IPS-15b (cell line): ENCODE measurements around the gene NANP.
"Not testable (repeated sequence)": the region's sequence is repeated elsewhere in the genome, so short reads cannot be mapped to it uniquely, and the experiment has no call there.

Source experiments
- H3K27me3 ChIP-seq: one replicate; pipeline ENCODE4 v1.6.1; 2013; ENCODE audit warnings: low read length; ENCODE audit not compliant: control insufficient read depth, insufficient read depth
- H3K36me3 ChIP-seq: one replicate; pipeline ENCODE4 v1.6.1; 2013; ENCODE audit warnings: low read length; ENCODE audit not compliant: control insufficient read depth, insufficient read depth
- H3K4me1 ChIP-seq: one replicate; pipeline ENCODE4 v1.6.1; 2013; ENCODE audit warnings: mild to moderate bottlenecking, low read length; ENCODE audit not compliant: control insufficient read depth, insufficient read depth
- H3K4me3 ChIP-seq: one replicate; pipeline ENCODE4 v1.5.1; 2013; ENCODE audit warnings: low read depth, low read length
- H3K9ac ChIP-seq: one replicate; pipeline ENCODE4 v1.6.1; 2013; ENCODE audit warnings: low read depth, mild to moderate bottlenecking, low read length
- H3K9me3 ChIP-seq: one replicate; pipeline ENCODE4 v1.6.1; 2013; ENCODE audit warnings: mild to moderate bottlenecking, low read length; ENCODE audit not compliant: control insufficient read depth, insufficient read depth

Gene NANP

DNA sequence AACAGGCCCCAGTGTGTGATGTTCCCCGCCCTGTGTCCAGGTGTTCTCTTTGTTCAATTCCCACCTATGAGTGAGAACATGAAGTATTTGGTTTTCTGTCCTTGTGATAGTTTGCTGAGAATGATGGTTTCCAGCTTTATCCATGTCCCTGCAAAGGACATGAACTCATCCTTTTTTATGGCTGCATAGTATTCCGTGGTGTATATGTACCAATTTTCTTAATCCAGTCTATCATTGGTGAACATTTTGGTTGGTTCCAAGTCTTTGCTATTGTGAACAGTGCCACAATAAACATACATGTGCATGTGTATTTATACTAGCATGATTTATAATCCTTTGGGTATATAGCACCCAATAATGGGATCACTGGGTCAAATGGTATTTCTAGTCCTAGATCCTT, 6.8 kb upstream of the NANP start:
- H3K4me3 ChIP-seq, H3K4me1 ChIP-seq, H3K27me3 ChIP-seq, H3K9me3 ChIP-seq, H3K36me3 ChIP-seq, H3K9ac ChIP-seq: not testable (repeated sequence)

DNA sequence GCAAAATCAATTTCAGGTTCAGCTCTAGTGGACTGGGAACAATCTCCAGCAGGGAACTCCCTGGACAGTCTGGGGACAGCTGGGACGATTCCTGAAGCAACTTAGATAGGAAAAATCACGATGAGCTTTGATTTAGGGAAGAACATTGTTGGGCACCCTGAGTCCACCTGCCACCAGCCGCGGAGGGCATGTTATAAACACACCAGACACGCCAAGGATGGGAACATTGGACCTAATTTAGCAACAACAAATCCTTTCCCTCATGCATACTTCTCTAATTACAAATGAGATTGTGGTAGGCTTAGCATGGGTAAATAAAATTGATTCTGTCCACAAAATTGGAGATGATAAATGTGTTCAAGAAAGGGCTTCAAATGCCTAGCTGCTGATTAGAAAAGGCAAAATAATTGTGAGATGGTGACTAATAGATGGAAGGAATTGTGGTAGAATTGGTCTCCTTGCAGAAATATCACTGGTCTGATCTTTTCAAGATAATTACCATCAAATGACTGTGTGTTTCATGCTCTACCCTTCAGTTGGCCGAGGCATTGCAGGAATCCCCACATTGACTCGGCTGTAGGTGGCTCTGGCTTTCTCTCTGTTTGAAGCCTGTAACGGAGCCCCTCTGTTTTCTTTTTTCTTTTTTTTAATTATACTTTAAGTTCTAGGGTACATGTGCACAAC, 6.1 kb upstream of the NANP start:
- Histone ChIP-seq H3K9ac (no peak overlapping the region), H3K36me3 (no peaks in the 10 kb centered on the region), H3K4me3 (no peak overlapping the region), H3K27me3 (no peaks in the 10 kb centered on the region), H3K4me1 (peaks cover 10% of the 10 kb centered on the region), H3K9me3 (no peaks in the 10 kb centered on the region)

DNA sequence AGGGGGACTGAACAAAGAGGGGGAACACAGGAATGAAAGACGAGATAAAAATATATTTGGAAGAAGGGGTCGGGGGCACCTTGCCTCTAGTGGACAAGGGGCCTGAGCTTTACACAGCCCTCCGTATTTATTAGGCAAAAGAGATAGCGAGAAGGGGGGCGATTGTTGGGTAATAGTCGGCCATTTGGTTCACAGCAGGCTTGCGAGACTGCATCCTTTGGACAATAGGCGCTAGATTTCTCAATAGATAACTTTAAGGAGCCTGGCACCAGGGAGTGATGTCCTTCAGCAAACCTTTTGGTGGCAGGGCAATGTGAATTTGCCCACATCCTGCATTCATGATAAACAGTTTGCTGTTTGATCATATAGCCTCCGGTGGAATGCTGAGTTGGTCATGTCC, 3.0 kb upstream of the NANP start:
- H3K36me3 ChIP-seq: no peaks in the 10 kb centered on the region
- no peaks in the 10 kb centered on the region for H3K9me3 ChIP-seq
- H3K9ac ChIP-seq: no peak overlapping the region
- H3K4me3 ChIP-seq: no peak overlapping the region
- peaks cover 22% of the 10 kb centered on the region for H3K4me1 ChIP-seq
- H3K27me3 ChIP-seq: peaks cover 14% of the 10 kb centered on the region

DNA sequence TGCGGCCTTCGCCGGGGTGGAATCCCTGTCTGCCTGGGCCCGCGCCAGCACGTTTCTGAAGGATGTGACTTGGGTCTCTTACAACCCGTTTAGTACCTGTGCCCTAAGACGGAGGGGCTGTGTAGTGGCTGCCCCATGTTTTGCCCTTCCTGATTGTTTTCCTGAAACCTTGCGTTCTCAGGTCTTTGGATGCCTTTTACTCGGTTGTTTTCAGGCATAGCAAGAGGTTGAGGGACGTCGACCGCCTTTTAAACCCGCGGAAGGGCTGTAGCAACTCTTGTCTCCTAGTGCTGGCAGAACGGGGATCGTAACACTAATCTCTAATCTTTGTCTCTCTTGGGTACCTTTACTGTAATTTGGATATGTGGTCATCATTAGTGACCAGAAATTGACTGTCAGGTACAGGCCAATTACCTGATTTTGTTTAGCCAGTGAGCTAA, 706 bp upstream of the NANP start:
- H3K4me3 ChIP-seq: peak overlapping the region; percentile 84
- H3K36me3 ChIP-seq: no peaks in the 10 kb centered on the region
- peaks cover 22% of the 10 kb centered on the region for H3K4me1 ChIP-seq
- H3K27me3 ChIP-seq: peaks cover 14% of the 10 kb centered on the region
- H3K9me3 ChIP-seq: no peaks in the 10 kb centered on the region
- peak overlapping the region; percentile 66 for H3K9ac ChIP-seq

DNA sequence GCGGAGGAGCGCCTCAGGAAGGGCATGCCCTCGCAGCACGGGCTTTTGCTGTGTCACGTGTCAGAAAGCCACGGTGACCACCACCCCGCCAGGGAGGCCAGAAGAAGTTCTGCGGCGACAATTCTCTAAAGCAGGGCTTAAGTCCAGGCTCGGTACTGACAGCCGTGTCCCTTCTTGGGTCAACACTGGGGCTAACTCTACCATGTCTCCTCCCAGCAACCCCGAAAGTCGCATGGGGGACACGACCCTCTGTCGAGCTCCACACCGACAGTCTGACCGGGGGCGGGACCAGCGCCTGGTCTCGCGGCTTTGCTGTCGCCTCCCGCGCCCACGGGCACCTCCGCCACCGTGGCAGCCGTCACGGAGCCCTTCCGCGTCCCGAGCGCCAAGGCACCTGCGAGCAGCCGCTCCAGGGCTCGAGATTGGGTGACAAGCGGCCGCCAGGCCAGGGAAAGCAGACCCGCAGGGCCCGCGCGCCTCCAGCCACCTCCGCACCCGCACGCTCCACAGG, 534 bp downstream of the NANP start:
- H3K9me3 ChIP-seq: no peaks in the 10 kb centered on the region
- H3K36me3 ChIP-seq: no peaks in the 10 kb centered on the region
- H3K9ac ChIP-seq: peak overlapping the region; percentile 26
- H3K4me3 ChIP-seq: peak overlapping the region; percentile 84
- H3K27me3 ChIP-seq: peaks cover 14% of the 10 kb centered on the region
- peaks cover 25% of the 10 kb centered on the region for H3K4me1 ChIP-seq

DNA sequence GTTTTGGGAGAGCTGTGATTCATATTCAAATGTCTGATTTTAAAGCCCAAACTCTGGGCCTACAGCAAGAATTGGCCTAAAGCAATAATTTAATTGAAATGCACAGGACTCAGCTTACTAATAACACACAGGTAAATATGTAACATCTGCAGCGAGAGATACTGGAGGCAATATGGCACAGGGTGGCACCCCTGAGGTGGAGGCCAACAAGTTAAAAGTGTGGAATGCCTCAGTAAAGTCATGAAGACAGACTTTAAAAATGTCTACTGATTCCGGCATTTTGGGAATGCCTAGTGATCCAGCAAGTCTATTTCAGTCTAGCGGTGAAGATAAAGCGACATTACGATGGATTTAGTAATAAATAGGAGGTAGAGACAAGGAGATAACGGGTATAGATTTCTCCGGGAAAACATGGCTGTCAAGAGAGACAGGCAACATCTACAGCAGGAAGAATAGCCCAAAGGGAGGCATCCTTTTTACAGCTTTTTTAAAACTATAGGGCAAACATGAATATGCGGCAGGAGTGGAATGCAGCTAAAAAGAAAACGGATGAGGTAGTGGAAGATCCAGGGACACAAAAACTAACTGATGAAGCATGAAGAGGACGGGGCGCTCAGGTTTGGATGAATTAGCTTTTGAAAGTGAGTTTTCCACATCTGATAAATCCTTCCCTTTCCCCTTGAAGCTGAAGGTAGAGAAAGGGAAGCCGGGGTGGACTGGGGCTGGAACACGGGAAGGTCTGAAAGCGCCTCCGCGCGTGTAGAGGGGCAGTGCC, 1.2 kb downstream of the NANP start:
- Histone ChIP-seq H3K27me3 (peaks cover 14% of the 10 kb centered on the region), H3K9me3 (no peaks in the 10 kb centered on the region), H3K36me3 (no peaks in the 10 kb centered on the region), H3K4me3 (peak overlapping the region; percentile 84), H3K4me1 (peaks cover 25% of the 10 kb centered on the region), H3K9ac (peak overlapping the region; percentile 26)

DNA sequence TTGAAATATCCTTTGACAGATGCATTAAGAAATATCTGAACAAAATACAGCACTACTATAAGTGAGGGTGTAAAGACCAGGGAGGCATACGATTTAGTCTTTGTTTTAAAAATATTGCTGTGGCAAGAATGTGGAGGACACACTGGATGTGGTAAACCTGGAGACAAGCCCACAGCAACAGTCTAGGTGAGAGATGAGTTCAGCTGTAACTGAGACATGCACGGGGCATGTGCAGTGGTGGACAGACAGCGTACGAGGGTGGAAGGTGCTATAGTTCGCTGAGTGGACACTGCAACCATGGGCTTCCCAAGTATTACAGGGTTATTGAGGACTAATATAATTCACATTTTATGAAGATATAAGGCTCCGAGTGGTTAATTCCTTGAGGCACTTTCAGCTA, 1.8 kb downstream of the NANP start:
- Histone ChIP-seq H3K9me3 (no peaks in the 10 kb centered on the region), H3K9ac (no peak overlapping the region), H3K4me3 (peak overlapping the region; percentile 84), H3K36me3 (no peaks in the 10 kb centered on the region), H3K27me3 (peaks cover 14% of the 10 kb centered on the region), H3K4me1 (peaks cover 25% of the 10 kb centered on the region)

DNA sequence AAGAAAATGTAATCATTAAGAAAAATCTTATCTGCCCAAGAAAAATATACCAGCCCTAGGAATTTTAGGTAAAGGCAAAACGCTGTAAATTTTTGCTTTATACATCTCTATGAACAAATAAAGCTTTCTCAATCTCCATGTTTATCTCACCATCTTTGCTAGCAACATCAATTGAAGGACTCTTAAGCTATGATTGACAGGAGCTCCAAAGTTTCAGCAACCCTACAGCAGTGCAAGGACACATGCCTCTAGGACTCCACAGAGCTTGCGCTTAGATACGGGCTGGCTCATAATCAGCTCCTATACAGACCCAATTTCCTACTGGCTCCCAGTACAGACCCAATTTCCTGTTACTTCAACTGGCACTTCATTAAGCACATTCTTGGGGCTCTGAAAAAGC, 4.3 kb downstream of the NANP start:
- Histone ChIP-seq H3K4me3 (no peak overlapping the region), H3K9me3 (no peaks in the 10 kb centered on the region), H3K27me3 (peaks cover 13% of the 10 kb centered on the region), H3K9ac (no peak overlapping the region), H3K4me1 (peaks cover 14% of the 10 kb centered on the region), H3K36me3 (peaks cover 3% of the 10 kb centered on the region)

DNA sequence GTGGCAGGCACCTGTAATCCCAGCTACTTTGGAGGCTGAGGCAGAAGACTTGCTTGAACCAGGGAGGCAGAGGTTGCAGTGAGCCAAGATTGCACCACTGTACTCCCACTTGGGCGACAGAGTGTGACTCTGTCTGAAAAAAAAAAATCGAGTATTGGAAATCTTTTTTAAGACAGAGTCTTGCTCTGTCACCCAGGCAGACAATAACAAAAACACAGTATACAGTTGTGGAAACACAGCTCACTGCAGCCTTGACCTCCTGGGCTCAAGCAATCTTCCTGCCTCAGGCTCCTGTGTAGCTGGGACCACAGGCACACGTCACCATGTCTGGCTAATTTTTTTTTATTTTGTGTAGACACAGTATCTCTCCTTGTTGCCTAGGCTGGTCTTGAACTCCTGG, 15.0 kb downstream of the NANP start:
- H3K27me3 ChIP-seq: no peaks in the 10 kb centered on the region
- no peak overlapping the region for H3K9ac ChIP-seq
- H3K36me3 ChIP-seq: no peaks in the 10 kb centered on the region
- H3K9me3 ChIP-seq: no peaks in the 10 kb centered on the region
- no peak overlapping the region for H3K4me3 ChIP-seq
- no peaks in the 10 kb centered on the region for H3K4me1 ChIP-seq

DNA sequence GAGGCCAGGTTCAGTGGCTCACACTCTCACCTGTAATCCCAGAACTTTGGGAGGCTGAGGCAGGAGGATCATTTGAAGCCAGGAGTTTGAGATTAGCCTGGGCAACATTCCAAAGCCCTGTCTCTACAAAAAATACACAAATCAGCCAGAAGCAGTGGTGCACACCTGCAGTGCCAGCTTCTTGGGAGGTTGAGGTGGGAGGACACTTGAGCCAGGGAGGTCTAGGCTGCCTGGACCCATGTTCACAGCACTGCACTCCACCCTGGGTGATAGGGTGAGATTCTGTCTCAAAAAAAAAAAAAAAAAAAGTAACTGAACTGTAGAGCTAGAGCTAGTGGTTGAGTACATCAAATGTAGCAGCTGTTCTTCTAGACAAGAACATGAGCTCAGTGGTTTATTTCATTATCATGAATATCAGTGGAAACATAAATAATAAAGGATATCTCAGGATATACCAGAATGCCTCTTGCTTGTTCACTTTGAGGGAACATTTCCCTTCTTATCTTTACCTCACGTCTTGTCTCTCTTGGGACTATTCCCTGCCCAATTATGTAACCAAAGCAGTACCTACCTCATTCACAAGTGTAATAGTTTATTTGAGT, 17.6 kb downstream of the NANP start:
- no peak overlapping the region for H3K4me3 ChIP-seq

DNA sequence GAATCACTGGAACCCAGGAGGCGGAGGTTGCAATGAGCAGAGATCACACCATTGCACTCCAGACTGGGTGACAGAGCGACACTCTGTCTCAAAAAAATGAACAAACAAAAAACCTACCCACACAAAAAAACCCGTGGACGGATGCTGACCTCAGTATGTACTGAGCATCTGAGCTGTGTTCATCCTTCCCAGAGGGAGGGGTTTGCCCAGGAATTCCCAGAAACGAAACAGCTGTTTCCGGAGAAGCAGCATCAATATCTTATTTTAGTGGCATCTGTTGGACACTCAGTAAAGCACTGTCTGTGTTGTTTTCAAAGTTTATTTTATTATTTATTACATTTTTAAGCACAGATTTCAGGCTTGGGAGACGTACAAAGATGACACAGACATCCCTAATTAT, 18.7 kb downstream of the NANP start:
- Histone ChIP-seq H3K36me3 (no peaks in the 10 kb centered on the region), H3K4me3 (no peak overlapping the region), H3K27me3 (no peaks in the 10 kb centered on the region), H3K9me3 (no peaks in the 10 kb centered on the region), H3K9ac (no peak overlapping the region), H3K4me1 (no peaks in the 10 kb centered on the region)

More for the DNA sequence above, 17.6 kb downstream of the NANP start:
- no peaks in the 10 kb centered on the region for H3K27me3 ChIP-seq
- no peaks in the 10 kb centered on the region for H3K9me3 ChIP-seq
- H3K4me1 ChIP-seq: no peaks in the 10 kb centered on the region
- H3K9ac ChIP-seq: no peak overlapping the region
- no peaks in the 10 kb centered on the region for H3K36me3 ChIP-seq
